DMS79 treated with DMSO at 0.1 percent for 48 hours (cell line): ENCODE results near the gene PARP4.
"Not testable (repeated sequence)": the region's sequence is repeated elsewhere in the genome, so short reads cannot be mapped to it uniquely, and the experiment has no call there.

Experiments
- DNase-seq: peaks from one replicate; lab custom pipeline; 2025; lab: John Stamatoyannopoulos, UW

The PARP4 gene

GRCh38 chr13:24512197-24512907, at the start of gene PARP4:
Gene PARP4, minus strand, starts transcription at chr13:24512778. Its CDS starts 9,002 bp downstream, at chr13:24503776.
- peak; percentile 23 for DNase-seq

- not testable (repeated sequence) for DNase-seq
These were observed 48.1 kb upstream of the PARP4 start for GRCh38 chr13:24560579-24561187.

DNA sequence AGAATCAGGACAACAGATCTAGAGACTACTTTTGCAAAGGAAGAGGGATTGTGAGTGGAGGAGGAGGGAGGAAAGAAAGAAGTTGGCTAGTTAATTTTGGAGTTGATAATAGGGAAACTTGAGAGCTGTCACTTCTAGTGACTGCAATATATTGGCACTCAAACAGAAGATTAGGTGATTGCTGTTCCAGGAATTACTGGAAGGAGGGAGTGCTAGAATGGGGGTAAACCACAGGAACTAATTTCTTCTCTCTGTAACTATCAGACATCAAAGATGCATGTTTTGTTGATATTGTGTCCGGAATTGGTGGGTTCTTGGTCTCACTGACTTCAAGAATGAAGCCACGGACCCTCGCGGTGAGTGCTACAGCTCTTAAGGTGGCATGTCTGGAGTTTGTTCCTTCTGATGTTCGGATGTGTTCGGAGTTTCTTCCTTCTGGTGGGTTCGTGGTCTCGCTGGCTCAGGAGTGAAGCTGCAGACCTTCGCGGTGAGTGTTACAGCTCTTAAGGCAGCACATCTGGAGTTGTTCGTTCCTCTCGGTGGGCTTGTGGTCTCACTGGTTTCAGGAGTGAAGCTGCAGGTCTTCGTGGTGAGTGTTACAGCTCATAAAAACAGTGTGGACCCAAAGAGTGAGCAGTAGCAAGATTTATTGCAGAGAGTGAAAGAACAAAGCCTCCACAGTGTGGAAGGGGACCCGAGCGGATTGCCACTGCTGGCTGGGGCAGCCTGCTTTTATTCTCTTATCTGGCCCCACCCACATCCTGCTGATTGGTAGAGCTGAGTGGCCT, 47.0 kb upstream of the PARP4 start:
- not testable (repeated sequence) for DNase-seq

GRCh38 chr13:24557081-24557480, 44.5 kb upstream of the PARP4 start:
- DNase-seq, result no peak

DNA sequence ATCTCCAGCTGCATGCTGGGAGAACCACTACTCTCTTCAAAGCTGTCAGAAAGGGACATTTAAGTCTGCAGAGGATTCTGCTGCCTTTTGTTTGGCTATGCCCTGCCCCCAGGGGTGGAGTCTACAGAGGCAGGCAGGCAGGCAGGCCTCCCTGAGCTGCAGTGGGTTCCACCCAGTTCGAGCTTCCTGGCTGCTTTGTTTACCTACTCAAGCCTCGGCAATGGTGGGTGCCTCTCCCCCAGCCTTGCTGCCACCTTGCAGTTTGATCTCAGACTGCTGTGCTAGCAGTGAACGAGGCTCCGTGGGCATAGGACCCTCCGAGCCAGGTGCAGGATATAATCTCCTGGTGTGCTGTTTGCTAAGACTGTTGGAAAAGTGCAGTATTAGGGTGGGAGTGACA, 41.3 kb upstream of the PARP4 start:
- DNase-seq, result not testable (repeated sequence)

- peak; percentile 1 for DNase-seq
These were observed 29.1 kb upstream of the PARP4 start for GRCh38 chr13:24541476-24542352.

- DNase-seq, result no peak
These were observed 28.5 kb upstream of the PARP4 start for GRCh38 chr13:24541127-24541475.

- no peak for DNase-seq
These were observed 27.9 kb upstream of the PARP4 start for GRCh38 chr13:24540236-24541126.

DNA sequence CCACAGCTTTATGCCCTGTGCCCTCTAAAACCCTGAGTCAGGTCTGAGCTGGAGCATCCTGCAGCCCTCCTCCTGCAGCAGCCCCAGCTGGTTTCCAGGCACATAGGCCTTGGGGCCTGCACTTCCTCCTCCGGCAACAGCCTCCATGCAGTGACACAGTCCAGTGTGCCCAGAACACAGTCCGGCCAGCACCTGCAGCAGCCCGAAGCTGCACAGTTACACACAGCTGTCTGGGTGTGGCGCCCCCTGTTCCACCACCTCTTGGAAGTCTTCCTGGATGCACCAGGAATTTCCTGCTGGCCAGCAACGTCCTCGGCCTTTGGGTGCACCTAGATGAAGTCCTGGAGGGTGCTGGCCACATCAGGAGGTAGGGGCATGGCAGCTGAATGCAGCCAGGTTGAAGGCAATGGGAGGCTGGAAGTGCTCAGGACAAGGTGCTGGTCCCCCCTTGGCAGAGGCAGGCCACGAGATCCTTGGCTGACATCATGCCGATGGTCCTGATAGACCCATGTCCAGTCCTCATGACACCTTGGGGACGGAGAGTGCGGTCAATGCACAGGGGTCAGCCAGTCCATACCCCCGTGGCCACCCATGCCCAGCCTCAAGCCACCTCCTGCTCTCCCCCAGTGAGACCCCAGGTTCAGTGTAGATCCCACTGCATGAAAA, 27.1 kb upstream of the PARP4 start:
- no peak for DNase-seq

- DNase-seq, result no peak
These were observed 16.9 kb upstream of the PARP4 start for GRCh38 chr13:24529478-24529877.

DNA sequence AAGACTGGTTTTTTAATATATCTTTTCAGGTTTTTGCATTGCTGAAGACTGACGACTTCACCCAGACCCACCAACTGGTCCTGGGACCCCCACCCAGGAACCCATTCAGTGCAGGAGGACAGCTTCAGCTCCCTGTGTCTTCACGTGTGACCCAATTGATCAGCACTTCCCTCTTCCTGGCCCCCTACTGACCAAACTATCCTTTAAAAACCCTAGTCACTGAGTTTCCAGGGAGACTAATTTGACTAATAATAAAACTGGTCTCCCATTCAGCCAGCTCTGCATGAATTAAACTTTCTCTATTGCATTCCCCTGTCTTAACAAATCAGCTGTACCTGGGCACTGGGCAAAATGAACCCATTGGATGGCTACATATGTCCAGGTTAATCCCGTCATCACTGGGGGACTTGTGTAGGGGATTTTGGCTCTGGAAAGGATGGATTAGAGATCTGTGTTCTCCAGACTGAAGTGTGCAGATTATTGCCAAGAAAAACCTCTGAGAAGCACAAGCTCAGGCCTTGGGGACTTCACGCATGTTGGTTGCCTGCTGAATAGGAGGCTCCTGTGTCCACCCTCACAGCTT, 16.3 kb upstream of the PARP4 start:
- no peak for DNase-seq

- no peak for DNase-seq
These were observed 14.7 kb upstream of the PARP4 start for GRCh38 chr13:24527266-24527775.

DNA sequence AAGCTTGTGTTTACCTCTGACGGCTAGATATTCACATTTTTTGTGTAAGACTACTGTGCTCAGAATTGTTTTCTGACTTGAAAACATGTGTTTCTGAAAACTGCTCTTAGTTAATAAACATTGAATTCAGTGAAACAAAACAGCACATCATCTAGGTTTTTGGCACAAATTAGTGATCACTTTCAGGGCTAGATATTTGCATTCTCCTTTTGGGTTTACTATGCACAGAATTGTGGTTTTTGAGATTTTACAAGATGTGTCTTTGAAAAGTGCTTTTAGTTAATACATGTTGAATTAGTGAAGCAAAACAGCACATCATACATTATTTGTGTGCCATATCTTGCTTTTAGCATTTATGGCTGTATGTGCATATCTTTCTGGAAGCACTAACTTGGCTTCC, 8.2 kb upstream of the PARP4 start:
- DNase-seq, result no peak

- no peak for DNase-seq
These were observed 4.3 kb upstream of the PARP4 start for GRCh38 chr13:24516919-24517318.

DNA sequence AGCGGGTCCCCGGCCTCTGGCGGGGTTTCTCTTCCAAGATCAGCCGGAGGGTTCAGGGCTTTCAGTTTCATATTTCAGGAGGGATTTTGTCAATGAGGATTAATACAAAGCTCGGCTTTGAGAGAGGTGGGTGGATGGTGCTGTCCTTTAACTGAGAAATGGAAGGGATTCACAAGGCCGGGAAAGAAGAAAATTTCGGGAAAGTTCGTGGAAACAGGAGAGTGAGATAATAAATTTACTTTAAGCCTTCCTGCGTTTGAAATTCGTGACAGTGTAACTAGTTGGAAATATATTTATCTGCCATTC, 283 bp upstream of the PARP4 start:
- DNase-seq, result no peak

DNA sequence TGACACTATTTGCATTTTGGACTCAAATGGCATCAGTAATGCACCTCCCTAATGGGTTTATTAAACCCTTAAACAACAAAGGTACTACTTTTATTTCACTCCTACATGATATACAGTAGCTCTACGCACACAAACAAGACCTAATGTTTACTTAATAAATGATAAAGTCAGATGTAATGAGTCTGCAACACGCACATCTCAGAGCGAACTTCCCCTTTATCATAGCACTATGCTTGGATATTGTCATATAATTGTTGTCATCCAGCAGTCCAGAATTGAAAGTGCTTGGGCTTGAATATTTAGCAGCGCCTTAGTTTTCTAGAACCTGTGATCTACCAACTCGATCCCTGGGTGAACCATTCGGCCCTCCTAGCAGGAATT, 772 bp downstream of the PARP4 start:
- peak; percentile 20 for DNase-seq

- DNase-seq, result peak; percentile 33
These were observed 1.4 kb downstream of the PARP4 start for GRCh38 chr13:24511019-24511815.

GRCh38 chr13:24506698-24507335, 5.8 kb downstream of the PARP4 start:
- no peak for DNase-seq

DNA sequence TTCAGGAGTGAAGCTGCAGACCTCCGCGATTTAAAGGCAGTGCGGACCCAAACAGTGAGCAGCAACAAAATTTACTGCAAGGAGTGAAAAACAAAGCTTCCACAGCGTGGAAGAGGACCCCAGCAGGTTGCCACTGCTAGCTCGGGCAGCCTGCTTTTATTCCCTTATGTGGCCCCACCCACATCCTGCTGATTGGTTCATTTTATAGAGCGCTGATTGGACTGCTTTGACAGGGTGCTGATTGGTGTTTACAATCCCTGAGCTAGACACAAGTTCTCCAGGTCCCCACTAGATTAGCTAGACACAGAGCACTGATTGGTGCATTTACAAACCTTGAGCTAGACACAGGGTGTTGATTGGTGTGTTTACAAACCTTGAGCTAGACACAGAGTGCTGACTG, 6.3 kb downstream of the PARP4 start:
- not testable (repeated sequence) for DNase-seq
